Stimulated activated CD8-positive, alpha-beta memory T cell treated with anti-CD3 and anti-CD28 coated beads, Interleukin-12 subunit alpha, Interleukin-12 subunit beta, amount 100 ng/mL, for 24 hours (primary cell): ENCODE measurements around the gene STRN.
"Not testable (repeated sequence)": the region's sequence is repeated elsewhere in the genome, so short reads cannot be mapped to it uniquely, and the experiment has no call there.

Experiments used
- DNase-seq: peaks from one replicate; pipeline ENCODE4 v3.0.0-alpha.2; 2020; ENCODE audit errors: extremely low read depth

STRN gene

GRCh38 chr2:36912695-36913094 lies 53.6 kb downstream of the STRN start:
- DNase-seq = no peak

DNA sequence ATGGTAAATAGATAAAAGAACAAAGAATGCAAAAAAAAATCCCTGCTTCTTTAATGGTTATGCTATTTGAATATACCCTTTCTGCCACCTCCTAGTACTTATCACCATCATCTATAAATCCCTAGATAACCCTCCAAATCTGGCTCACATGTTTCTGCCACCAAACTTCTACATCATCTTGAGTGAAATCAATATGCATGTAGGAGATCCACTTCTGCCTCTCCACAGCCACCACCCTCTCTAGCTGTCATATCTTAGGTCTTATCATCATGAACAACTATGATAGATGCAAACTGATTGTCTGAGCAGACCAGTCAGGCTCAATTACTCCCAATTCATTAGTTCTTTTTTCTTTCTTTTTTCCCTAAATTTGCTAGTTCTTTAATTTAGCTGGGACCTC lies 55.3 kb downstream of the STRN start:
- no peak for DNase-seq

GRCh38 chr2:36906277-36906676 lies 60.1 kb downstream of the STRN start:
- DNase-seq = no peak

DNA sequence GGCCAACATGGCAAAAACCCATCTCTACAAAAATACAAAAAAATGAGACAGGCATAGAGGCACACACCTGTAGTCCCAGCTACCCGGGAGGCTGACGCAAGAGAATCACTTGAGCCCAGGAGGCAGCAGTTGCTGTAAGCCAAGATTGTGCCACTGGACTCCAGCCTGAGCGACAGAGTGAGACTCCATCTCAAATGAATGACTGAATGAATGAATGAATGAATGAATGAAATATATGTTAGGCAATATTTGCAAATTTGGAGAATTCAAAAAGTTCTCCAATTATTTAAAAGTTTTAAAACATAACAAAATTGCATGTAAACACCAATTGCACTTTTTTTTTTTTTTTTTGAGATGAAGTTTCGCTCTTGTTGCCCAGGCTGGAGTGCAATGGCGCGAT lies 61.7 kb downstream of the STRN start:
- DNase-seq = no peak

- no peak for DNase-seq
These were observed 63.8 kb downstream of the STRN start for GRCh38 chr2:36902385-36903120.

- DNase-seq = no peak
These were observed 73.5 kb downstream of the STRN start for GRCh38 chr2:36892805-36893204.

DNA sequence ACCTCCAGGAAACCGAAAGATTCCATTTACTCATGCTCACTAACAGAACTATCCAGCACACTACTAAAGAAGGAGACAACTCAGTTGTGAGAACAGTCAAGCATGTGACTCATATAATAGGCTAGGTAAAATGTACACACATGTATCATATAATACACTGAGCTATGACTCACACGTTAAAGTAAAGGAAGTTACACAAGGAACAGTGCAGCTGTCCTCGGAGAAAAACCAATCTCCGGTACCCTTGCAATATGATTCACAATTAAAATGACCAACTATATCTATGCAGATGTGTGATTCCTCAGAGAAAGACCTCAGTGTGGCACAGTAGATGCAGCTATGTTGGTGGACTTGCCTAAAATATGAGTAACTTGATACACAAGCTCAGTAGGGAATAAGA lies 76.5 kb downstream of the STRN start:
- DNase-seq = no peak

DNA sequence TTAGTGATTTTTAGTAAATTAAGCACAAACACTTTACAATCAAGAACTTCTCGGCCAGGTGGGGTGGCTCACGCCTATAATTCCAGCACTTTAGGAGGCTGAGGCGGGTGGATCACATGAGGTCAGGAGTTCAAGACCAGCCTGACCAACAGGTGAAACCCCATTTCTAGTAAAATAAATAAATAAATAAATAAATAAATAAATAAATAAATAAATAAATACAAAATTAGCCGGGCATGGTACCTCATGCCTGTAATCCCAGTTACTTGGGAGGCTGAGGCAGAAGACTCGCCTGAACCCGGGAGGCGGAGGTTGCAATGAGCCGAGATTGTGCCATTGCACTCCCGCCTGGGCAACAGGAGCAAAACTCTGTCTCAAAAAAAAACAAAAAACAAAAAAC lies 79.2 kb downstream of the STRN start:
- not testable (repeated sequence) for DNase-seq

- DNase-seq = no peak
These were observed 79.7 kb downstream of the STRN start for GRCh38 chr2:36886664-36887063.

DNA sequence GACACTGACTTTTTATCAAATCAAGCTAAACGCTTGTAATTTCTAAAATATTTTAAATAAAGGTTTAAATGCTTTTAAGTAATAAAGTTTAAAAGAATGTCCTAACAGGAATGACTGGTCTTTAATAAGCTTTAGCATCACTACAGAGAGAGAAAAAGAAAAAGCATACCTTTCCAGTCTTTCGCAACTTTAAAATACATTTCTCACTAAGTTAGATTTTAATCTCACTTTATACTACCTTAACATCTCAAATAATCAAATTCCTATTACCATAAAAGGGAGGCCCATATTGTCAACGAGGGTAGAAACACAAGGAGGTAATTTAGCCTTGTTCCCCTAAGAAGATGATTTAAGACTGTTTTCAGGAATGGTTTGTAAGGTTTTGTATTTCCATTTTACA lies 80.7 kb downstream of the STRN start:
- no peak for DNase-seq

DNA sequence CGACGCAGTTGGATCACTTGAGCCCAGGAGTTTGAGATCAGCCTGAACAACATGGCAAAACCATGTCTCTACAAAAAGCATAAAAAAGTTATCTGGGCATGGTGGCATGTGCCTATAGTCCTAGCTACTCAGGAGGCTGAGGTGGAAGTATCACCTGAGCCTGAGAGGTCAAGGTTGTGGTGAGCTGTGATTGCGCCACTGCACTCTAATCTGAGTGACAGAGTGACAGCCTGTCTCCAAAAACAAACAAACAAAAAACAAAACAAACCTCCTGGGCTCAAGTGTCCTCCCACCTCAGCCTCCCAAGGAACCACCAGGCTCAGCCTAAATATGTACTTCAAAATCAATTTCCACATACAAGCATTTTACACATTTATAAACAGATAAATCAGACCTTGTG lies 83.8 kb downstream of the STRN start:
- DNase-seq = no peak

DNA sequence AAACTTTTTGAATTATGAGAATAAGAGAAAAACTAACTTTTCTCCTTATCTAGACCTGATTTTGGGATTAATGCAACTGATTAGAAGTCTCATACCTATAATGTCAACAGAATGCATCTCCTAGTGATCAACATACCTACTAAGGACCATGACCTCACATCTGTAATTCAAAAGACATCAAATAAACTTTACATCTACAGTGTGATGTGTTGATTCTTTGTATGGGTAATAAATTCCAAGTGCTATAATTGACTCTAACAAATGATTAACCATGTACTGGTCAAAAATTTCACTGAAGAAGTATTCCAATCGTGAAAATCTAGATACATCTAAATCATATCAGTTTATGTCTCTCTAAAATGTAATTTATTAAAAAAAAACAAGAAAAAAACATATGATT lies 84.5 kb downstream of the STRN start:
- no peak for DNase-seq

DNA sequence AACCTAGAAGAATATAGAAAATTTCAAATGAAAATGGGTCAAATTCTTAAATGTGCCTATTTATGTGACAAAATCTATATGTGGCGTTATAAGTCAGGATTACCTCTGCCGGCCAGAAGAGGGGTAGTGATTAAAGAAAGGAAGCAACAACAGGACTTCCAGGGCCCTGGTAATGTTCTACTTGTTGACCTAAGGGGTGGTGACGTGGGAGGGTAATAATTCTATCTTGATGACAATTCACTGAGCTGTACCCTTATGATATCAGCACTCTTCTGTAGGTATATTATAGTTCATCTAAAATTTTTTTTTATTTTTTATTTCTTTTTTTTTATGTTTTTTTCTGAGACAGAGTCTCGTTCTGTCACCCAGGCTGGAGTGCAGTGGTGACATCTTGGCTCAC lies 87.9 kb downstream of the STRN start:
- no peak for DNase-seq

- no peak for DNase-seq
These were observed 95.1 kb downstream of the STRN start for GRCh38 chr2:36871068-36871707.

GRCh38 chr2:36869606-36870005 lies 96.7 kb downstream of the STRN start:
- no peak for DNase-seq

DNA sequence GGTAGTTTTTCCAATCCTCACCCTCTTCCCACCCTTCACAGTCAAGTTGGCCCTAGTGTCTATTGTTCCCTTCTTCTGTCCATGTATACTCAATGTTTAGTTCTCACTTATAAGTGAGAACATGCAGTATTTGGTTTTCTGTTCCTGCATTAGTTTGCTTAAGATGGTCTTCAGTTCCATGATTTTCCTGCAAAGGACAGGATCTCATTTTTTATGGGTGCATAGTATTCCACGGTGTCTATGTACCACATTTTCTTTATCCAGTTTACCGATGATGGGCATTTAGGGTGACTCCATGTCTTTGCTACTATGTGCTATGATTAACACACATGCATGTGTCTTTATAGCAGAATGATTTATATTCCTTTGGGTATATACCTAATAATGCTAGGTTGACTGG lies 104.4 kb downstream of the STRN start:
- no peak for DNase-seq

GRCh38 chr2:36859366-36859792 lies 107.0 kb downstream of the STRN start:
- DNase-seq = no peak

- DNase-seq = no peak
These were observed 107.6 kb downstream of the STRN start for GRCh38 chr2:36858551-36859365.

DNA sequence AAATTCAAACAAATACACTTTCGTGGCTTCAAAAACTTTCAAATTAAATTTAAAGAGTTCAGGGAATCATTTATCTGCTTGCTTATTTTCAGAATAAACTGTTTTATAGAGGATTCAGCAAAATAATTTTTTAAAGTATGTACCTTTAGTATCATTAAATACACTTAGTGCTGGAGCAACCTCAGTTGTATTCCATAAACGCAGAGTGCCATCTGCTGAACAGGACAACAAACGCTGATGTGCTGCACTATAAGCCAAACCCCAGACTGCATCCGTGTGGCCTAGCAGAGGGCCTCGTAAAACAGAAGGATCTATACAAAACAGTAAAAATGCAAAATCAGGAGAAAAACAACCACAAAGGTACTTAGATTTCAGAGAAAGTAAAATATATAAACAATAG lies 108.6 kb downstream of the STRN start:
- no peak for DNase-seq

DNA sequence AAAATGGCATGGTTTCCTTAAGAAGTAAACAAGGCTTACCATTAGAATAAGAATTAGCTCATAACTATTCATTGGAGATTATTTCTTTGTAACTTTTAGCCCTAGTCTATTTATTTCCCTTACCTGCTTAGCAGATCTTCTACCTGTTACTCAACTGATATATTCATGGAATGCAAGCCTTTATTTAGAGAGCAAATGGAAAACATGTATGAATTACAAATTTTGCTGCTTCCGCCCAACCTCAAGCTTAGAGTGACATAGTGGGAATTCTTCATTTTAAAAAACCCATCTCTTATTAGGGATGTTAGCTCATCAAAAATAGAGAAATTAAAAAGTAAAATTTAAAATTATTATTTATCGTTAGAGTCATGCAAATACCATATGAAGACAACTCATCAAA lies 110.9 kb downstream of the STRN start:
- DNase-seq = no peak

DNA sequence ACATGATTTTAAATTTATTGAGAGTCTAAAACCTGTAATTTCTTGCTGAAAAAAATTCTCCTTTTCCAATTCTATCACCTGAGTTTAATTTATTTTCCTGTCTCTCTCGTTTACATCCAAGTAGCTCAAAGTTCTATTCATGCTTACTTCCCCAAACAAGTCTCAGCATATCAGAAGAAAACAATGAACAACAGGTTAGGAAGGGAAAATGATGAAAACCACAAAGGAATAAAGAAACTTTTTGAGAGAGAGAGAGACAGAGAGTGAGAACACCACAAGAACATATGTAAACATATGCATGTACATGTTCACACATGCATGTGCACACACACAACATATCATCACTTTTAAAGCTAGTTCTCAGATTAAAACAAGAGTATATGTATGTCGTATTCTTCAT lies 112.1 kb downstream of the STRN start:
- no peak for DNase-seq

GRCh38 chr2:36849265-36849664 lies 117.1 kb downstream of the STRN start:
- DNase-seq = no peak

GRCh38 chr2:36843838-36844237 lies 122.5 kb downstream of the STRN start:
- no peak for DNase-seq
